ENCODE data around the gene MAGI3. TPM values are rescaled to one million over a fixed set of nuclear protein-coding genes. Genes with fewer than 3 reads are reported as not detected.

Gene MAGI3
- total and polyA plus RNA-seq, 8 donors = 27.4 to 62.2 (median 36.3) TPM

DNA sequence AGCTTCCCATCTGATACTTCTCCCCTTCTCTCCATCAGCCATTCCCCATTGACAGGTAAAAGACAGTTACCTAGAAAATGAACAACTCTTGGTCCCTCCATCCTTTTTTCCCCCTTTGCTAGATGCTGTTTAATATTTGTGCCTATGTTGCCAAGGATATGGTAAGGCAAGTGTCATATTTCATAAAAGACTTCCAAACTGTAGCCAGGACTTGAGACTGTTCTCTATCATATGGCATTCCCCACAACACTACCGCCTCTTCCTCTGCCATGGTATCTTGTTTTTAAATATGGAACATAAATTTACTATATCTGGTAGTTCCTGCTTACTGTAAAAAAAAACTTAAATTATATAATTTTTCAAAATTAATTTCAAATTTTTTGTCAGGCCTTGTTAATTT, 271.8 kb downstream of the MAGI3 start:
- H3K36me3 ChIP-seq = peaks cover 0 to 4% of the 10 kb centered on the region in 2 donors
- DNase-seq = no peak
- ATAC-seq = no peak
- intact Hi-C loops (cut with DNase I) = no loop called here
- TF ChIP-seq, protein P1, sequence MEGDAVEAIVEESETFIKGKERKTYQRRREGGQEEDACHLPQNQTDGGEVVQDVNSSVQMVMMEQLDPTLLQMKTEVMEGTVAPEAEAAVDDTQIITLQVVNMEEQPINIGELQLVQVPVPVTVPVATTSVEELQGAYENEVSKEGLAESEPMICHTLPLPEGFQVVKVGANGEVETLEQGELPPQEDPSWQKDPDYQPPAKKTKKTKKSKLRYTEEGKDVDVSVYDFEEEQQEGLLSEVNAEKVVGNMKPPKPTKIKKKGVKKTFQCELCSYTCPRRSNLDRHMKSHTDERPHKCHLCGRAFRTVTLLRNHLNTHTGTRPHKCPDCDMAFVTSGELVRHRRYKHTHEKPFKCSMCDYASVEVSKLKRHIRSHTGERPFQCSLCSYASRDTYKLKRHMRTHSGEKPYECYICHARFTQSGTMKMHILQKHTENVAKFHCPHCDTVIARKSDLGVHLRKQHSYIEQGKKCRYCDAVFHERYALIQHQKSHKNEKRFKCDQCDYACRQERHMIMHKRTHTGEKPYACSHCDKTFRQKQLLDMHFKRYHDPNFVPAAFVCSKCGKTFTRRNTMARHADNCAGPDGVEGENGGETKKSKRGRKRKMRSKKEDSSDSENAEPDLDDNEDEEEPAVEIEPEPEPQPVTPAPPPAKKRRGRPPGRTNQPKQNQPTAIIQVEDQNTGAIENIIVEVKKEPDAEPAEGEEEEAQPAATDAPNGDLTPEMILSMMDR (IDR thresholded peaks at IDR 0.05) = no peak
- peaks cover 3 to 4% of the 10 kb centered on the region in 2 donors for H3K4me1 ChIP-seq
- no peak overlapping the region for H3K4me3 ChIP-seq
- no peaks in the 10 kb centered on the region for H3K9me3 ChIP-seq
- H3K27me3 ChIP-seq = no peaks in the 10 kb centered on the region
- H3K27ac ChIP-seq = no peak overlapping the region

DNA sequence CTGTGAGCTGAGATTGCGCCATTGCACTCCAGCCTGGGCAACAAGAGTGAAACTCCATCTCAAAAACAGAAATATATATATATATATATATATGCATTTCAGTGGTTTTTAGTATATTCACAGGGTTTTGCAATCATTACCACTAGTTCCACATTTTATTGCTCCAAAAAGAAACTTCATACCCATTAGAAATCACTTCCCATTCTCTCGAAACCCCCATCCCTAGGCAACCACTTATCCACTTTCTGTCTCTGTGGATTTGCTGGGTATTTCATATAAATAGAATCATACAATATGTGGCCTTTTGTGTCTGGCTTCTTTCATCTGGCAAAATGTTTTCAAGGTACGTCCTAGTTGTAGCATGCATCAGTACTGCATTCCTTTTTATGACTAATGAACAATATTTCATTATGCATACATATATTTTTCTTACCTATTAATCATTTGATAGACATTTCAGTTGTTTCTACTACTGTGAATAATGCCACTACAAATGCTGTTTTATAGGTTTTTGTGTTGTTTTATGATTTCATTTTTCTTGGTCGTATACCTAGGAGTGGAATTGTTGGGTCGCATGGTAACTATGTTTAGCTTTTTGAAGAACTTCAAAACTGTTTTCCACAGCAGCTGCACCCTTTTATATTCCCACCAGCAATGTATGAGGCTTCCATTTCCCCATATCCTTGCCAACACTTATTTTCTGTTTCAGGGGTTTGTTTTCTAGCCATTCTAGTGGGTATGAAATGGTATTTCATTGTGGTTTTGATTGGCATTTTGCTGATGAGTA, 273.0 kb downstream of the MAGI3 start:
- DNase-seq = no peak
- no peak overlapping the region for H3K4me3 ChIP-seq
- peaks cover 3 to 4% of the 10 kb centered on the region in 2 donors for H3K4me1 ChIP-seq
- H3K36me3 ChIP-seq = peaks cover 0 to 4% of the 10 kb centered on the region in 2 donors
- no peak overlapping the region for H3K27ac ChIP-seq
- ATAC-seq = no peak
- no peaks in the 10 kb centered on the region for H3K9me3 ChIP-seq
- TF ChIP-seq, protein P1 (IDR thresholded peaks at IDR 0.05) = no peak
- intact Hi-C loops (cut with DNase I) = no loop called here
- no peaks in the 10 kb centered on the region for H3K27me3 ChIP-seq

DNA sequence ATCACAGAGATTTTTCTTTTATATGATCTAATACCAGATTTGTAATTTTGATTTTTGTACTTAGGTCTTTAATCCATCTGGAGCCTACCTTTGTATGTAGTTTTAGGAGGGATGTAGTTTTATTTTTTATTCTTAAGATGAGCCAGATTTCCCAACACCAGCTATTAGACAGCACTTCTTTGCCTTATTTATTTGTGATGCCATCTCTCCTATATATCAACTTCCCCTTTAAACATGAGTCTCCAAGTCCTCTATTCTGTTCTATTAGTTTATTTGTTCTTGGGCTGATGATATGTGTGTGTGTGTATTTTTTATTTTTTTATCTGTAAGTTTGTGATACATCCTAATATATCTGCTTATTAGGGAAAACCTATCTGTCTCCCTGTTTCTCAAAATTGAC, 274.8 kb downstream of the MAGI3 start:
- TF ChIP-seq, protein P1 (IDR thresholded peaks at IDR 0.05) = no peak
- Histone ChIP-seq H3K27ac (no peak overlapping the region), H3K27me3 (no peaks in the 10 kb centered on the region), H3K9me3 (no peaks in the 10 kb centered on the region), H3K36me3 (peaks cover 0 to 4% of the 10 kb centered on the region in 2 donors), H3K4me3 (no peak overlapping the region), H3K4me1 (peaks cover 3 to 4% of the 10 kb centered on the region in 2 donors)
- no peak for DNase-seq
- ATAC-seq = no peak
- intact Hi-C loops (cut with DNase I) = no loop called here

DNA sequence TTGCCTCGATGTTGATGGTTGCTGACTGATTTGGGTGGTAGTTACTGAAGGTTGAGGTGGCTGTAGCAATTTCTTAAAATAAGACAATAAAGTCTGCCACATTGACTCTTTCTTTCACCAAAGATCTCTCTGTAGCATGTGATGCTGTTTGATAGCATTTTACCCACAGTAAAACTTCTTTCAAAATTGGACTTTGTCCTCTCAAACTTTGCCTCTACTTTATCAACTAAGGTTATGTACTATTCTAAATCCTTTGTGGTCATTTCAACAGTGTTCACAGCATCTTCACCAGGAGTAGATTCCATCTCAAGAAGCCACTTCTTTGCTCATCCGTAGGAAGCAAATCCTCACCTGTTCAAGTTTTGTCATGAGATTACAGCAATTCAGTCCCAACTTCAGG, 275.8 kb downstream of the MAGI3 start:
- no peaks in the 10 kb centered on the region for H3K9me3 ChIP-seq
- no peaks in the 10 kb centered on the region for H3K27me3 ChIP-seq
- no peak for ATAC-seq
- no peak overlapping the region for H3K27ac ChIP-seq
- no peak overlapping the region for H3K4me3 ChIP-seq
- no peak for DNase-seq
- TF ChIP-seq, protein P1 (IDR thresholded peaks at IDR 0.05) = no peak
- intact Hi-C loops (cut with DNase I) = no loop called here
- H3K36me3 ChIP-seq = peaks cover 0 to 4% of the 10 kb centered on the region in 2 donors
- H3K4me1 ChIP-seq = peaks cover 3 to 4% of the 10 kb centered on the region in 2 donors

DNA sequence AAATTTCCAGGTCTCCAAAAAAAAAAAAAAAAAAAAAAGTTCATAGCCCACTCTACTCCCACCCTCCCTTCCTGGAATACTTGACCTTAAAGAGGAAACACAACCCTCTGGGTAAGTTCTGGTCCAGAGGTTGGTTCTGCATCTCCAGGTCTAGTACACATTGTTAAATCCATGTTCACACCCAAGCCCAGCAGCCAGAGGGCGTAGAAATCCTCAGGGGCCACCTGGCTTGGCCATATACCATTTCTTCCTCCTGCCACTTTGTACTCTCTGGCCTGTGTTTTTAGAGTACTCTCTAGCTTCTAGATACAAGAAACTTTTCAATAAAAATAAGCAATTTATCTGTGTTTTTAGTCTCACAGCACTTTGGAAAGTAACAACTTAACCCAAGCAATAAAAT, 279.7 kb downstream of the MAGI3 start:
- TF ChIP-seq, protein P1 (IDR thresholded peaks at IDR 0.05) = no peak
- ATAC-seq (no peak), DNase-seq (no peak)
- Histone ChIP-seq H3K4me1 (no peaks in the 10 kb centered on the region), H3K27ac (no peak overlapping the region), H3K27me3 (no peaks in the 10 kb centered on the region), H3K36me3 (peaks cover 0 to 15% of the 10 kb centered on the region in 2 donors), H3K4me3 (no peak overlapping the region), H3K9me3 (no peaks in the 10 kb centered on the region)
- intact Hi-C loops (cut with DNase I) = no loop called here
